Stimulated activated CD8-positive, alpha-beta memory T cell treated with anti-CD3 and anti-CD28 coated beads, Interleukin-4, amount 100 ng/mL, for 4 hours (primary cell): ENCODE data around the gene PPIB.

Source experiments
- DNase-seq, 2 donors: peaks; one replicate each; pipeline ENCODE4 v3.0.0-alpha.2; 2020; ENCODE audit warnings: low read depth in 2 of 2, low spot score in 1 of 2

Gene PPIB

GRCh38 chr15:64162869-64163658 is at the start of gene PPIB:
TSS of gene PPIB (minus strand) at chr15:64163022. CDS start at chr15:64162986, 36 bp downstream.
- peak; percentile 90 to 97 for DNase-seq

- DNase-seq: no peak
These were observed 48.9 kb upstream of the PPIB start for GRCh38 chr15:64211696-64212095.

- DNase-seq: no peak
These were observed 47.5 kb upstream of the PPIB start for GRCh38 chr15:64210371-64210770.

GRCh38 chr15:64209680-64210334 is 47.0 kb upstream of the PPIB start:
- no peak for DNase-seq

- DNase-seq: no peak
These were observed 42.4 kb upstream of the PPIB start for GRCh38 chr15:64205202-64205601.

GRCh38 chr15:64197425-64197824 is 34.6 kb upstream of the PPIB start:
- no peak for DNase-seq

GRCh38 chr15:64193971-64194370 is 31.1 kb upstream of the PPIB start:
- DNase-seq: no peak

- DNase-seq: no peak
These were observed 29.4 kb upstream of the PPIB start for GRCh38 chr15:64191971-64192830.

GRCh38 chr15:64187396-64188191 is 24.8 kb upstream of the PPIB start:
- DNase-seq: no peak

GRCh38 chr15:64185146-64185911 is 22.5 kb upstream of the PPIB start:
- DNase-seq: no peak

- no peak for DNase-seq
These were observed 20.1 kb upstream of the PPIB start for GRCh38 chr15:64182859-64183370.

GRCh38 chr15:64180235-64180824 is 17.5 kb upstream of the PPIB start:
- no peak for DNase-seq

GRCh38 chr15:64166102-64166890 is 3.5 kb upstream of the PPIB start:
- no peak for DNase-seq

- no peak for DNase-seq
These were observed 1.6 kb upstream of the PPIB start for GRCh38 chr15:64164436-64164835.

- no peak for DNase-seq
These were observed 989 bp upstream of the PPIB start for GRCh38 chr15:64163659-64164362.

GRCh38 chr15:64162478-64162868 is 349 bp downstream of the PPIB start:
- DNase-seq: no peak

- no peak for DNase-seq
These were observed 939 bp downstream of the PPIB start for GRCh38 chr15:64161688-64162477.
